Heart right ventricle (tissue), 16 donors: Measurements from ENCODE around the gene NAGPA. TPM values are rescaled to one million over a fixed set of nuclear protein-coding genes. Genes with fewer than 3 reads are reported as not detected.

ENCODE experiments used
- ATAC-seq, 8 donors: fragments of 200-7000 bp; cut with Tn5 transposase; one replicate each; pipeline ENCODE4 v1.9.1; 2020; ENCODE audit warnings: mild to moderate bottlenecking in 8 of 8, moderate library complexity in 8 of 8, moderate number of reproducible peaks in 1 of 8
- DNase-seq, 2 donors: peaks; one replicate each; pipeline ENCODE4 v3.0.0-alpha.2; 2020
- H3K27ac ChIP-seq, 10 donors: fragments of 200-600 bp; sonication (generic) in 2 of 10; one replicate each; pipeline versions ENCODE4 v1.5.0 to v1.8.0; 2020 to 2022; ENCODE audit warnings: mild to moderate bottlenecking in 3 of 10
- H3K27me3 ChIP-seq, 7 donors: fragments of 200-600 bp; one replicate each; pipeline ENCODE4 v1.8.0; 2021 to 2022; ENCODE audit warnings: mild to moderate bottlenecking in 2 of 7
- H3K36me3 ChIP-seq, 9 donors: fragments of 200-600 bp; sonication (generic) in 1 of 9; one replicate each; pipeline versions ENCODE4 v1.5.0 to v1.8.0; 2020 to 2022; ENCODE audit warnings: mild to moderate bottlenecking in 2 of 9
- H3K4me1 ChIP-seq, 9 donors: fragments of 200-600 bp; sonication (generic) in 1 of 9; one replicate each; pipeline versions ENCODE4 v1.5.0 to v1.8.0; 2020 to 2022; ENCODE audit warnings: mild to moderate bottlenecking in 4 of 9
- H3K4me3 ChIP-seq, 10 donors: fragments of 200-600 bp; sonication (generic) in 2 of 10; one replicate each; pipeline versions ENCODE4 v1.5.0 to v1.8.0; 2020 to 2022; ENCODE audit warnings: mild to moderate bottlenecking in 7 of 10, moderate library complexity in 2 of 10
- H3K9me3 ChIP-seq, 11 donors: fragments of 200-600 bp in 10 of 11; sonication (generic) in 2 of 11; one replicate each; pipeline versions ENCODE4 v1.5.0 to v1.8.0; 2013 to 2022; ENCODE audit warnings: mild to moderate bottlenecking in 2 of 11, control low read depth in 1 of 11, moderate library complexity in 1 of 11
- CTCF ChIP-seq, 9 donors: fragments of 200-600 bp; sonication (generic) in 2 of 9; IDR thresholded peaks; one replicate each; pipeline versions ENCODE4 v1.5.0 to v1.8.0; 2021 to 2022; ENCODE audit warnings: antibody characterized with exemption in 9 of 9, mild to moderate bottlenecking in 5 of 9, moderate library complexity in 1 of 9
- WGBS, 2 donors: extraction: QIAGEN DNeasy Blood & Tissue Kit; methylation state at CpG; one replicate each; pipeline ENCODE4 v1.1.7; 2013; ENCODE audit warnings: inconsistent platforms in 1 of 2; 5-methylcytosine and 5-hydroxymethylcytosine counted together
- intact Hi-C, 10 donors: fragments of 100-400 bp; cut with DNase I; formaldehyde crosslinking; loops; one replicate each; pipeline versions ENCODE4 v1.11.1 to v1.14.2; 2022
- polyA plus RNA-seq, 2 donors: library from polyadenylated mRNA; stranded (reverse); fragments of 200-250 nt; gene quantifications; one replicate each; pipeline ENCODE4 v1.2.3, GENCODE V29; 2013
- total RNA-seq, 10 donors: library from RNA; stranded (reverse); fragmentation: NEBNext Ultra II Directional in 3 of 10; extraction: Animal tissue kit (Norgen Biotek cat#: 25700) in 3 of 10; gene quantifications; one replicate each; pipeline versions ENCODE4 v1.2.1 to v1.2.4, GENCODE V29; 2021 to 2023
- donor health status: Arrhythmogenic right ventricular cardiomyopathy.
- donor health status: ischemic (EF 13 %, LVEDD 7.1; RV severe dilation, severe dysfunction).
- donor health status: healthy with polysubstance abuse.
- donor health status: DM: no; HTN: yes; CAD: no.
- donor health status: DM: no; HTN: no; CAD: no.
- donor health status: ischemic (EF 25% LVEDD 6.9; RV normal size, moderate dysfunction).
- donor health status: ischemic (EF 25% LVEDD 5.7; RV mildly dilated, moderate dysfunction).
- donor health status: healthy.
- donor health status: DM: yes; HTN: yes; CAD: no.
- donor health status: Ischemic cardiomyopathy.
- donor health status: ischemic (EF 35%, LVEDD 5.7; RV mildly dilated, moderate dysfunction).
- donor health status: nonischemic (EF 11% LVEDD 7.7; RV severe dilation, severe dysfunction).
- donor health status: DM: yes; HTN: yes; CAD: no.
- donor health status: PGD.
- donor health status: ischemic (EF 29% LVEDD 5.4; RV normal size, mild dysfunction).
- donor health status: nonischemic (EF 23%, LVEDD 6.1; RV moderate dilation, normal function).

Gene NAGPA
- total and polyA plus RNA-seq, 12 donors, result 4.7 to 11.0 (median 6.7) TPM

DNA sequence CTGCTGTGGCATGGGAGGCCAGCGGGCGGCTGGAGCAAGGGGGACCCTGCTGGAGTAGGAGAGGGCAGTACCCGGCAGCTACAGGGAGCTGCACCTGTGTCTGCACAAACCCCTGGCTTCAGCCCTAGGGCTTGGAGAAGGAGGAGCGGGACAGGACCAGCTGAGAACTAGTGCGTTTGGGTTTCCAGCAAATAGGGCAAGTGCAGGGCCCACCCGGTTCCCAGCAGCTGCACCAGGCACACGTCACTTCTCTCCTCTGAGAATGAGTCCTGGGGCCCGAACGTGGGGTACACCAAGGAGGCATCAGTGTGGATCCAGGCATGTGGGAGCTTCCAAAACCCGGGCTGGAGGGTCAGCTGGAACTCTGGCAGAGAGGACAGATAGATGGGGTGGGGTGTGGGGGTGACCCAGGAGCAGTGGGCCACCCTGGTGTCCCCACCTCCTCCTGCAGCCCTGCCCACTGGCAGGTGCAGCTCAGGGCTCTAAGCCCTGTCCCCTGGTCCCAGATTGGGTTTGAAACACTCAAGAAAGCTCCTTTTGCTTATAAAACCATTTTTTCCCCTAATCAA is 26.4 kb upstream of the NAGPA start:
- H3K4me3 ChIP-seq, result no peak overlapping the region
- TF ChIP-seq CTCF (IDR thresholded peaks at IDR 0.05), result no peak
- ATAC-seq (no peak), DNase-seq (no peak)
- no peak overlapping the region for H3K27ac ChIP-seq
- H3K27me3 ChIP-seq, result no peaks in the 10 kb centered on the region
- H3K4me1 ChIP-seq, result peaks cover 0 to 10% (median 0%) of the 10 kb centered on the region in 9 donors
- H3K9me3 ChIP-seq, result no peaks in the 10 kb centered on the region
- H3K36me3 ChIP-seq, result no peaks in the 10 kb centered on the region
- WGBS, 2 donors, result 77 to 80% methylated on average over 10 of the region's 10 CpGs
- intact Hi-C loops, result no loop called here

DNA sequence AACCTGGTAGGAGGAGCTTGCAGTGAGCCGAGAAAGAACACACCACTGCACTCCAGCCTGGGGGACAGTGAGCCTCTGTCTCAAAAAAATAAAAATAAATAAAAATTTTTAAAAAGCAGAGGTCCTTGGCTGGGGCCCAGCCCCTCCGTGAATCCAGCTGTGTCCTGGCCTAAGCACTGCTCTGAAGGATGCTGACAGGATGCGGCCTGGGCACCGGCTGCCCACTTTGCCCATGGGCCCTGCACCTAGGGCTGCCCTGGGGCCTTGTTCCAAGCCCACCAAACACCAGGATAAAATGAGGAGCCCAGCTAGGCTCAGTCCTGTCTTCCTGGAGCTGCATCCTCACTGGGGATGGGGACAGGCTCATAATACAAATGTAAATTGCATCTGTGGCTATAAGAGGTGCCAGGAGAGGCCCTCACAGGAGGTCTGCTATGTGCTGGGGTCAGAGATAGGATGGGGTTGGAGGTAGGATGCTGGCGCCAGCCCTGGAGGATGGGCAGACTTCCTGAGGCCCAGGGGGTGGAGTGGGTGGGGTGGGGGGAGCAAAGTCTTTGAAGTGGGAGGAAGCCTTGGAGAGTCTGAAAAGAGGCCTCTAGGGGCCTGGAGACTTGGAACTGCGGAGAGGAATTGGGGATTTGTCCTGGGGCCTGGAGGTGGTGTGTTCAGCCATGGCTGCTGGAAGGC is 25.8 kb upstream of the NAGPA start:
- H3K27me3 ChIP-seq, result no peaks in the 10 kb centered on the region
- H3K36me3 ChIP-seq, result no peaks in the 10 kb centered on the region
- ATAC-seq, result no peak
- H3K4me3 ChIP-seq, result no peak overlapping the region
- no peak for TF ChIP-seq CTCF (IDR thresholded peaks at IDR 0.05)
- DNase-seq, result no peak
- peak overlapping the region in 2 of 10 donors; percentile 50 to 60 for H3K27ac ChIP-seq
- H3K9me3 ChIP-seq, result no peaks in the 10 kb centered on the region
- 72 to 74% methylated on average over 6 of the region's 6 CpGs for WGBS, 2 donors
- intact Hi-C loops, result no loop called here
- H3K4me1 ChIP-seq, result peaks cover 0 to 10% (median 0%) of the 10 kb centered on the region in 9 donors

DNA sequence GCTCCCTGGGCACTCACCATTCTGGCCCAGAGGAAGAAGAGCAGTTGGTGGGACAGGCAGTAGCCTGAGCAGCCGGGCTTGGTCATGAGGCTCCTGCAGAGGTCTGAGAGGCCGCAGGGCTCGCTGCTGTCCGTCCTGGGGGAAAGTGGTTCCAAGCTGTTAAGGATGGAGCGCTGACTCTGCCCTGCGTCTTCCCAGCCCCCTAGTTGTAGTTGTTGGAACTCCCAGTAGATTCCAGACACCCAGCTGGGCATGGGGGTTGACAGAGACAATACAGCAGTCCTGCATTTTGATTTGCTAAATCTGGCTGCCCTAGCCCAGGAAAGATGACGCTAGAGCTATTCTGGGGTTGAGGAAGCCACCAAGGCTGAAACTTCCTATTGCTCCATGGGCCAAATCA is 24.7 kb upstream of the NAGPA start:
- Histone ChIP-seq H3K4me3 (no peak overlapping the region), H3K27ac (peak overlapping the region in 2 of 10 donors; percentile 50 to 60), H3K27me3 (no peaks in the 10 kb centered on the region), H3K4me1 (peaks cover 0 to 10% (median 0%) of the 10 kb centered on the region in 9 donors), H3K36me3 (no peaks in the 10 kb centered on the region), H3K9me3 (no peaks in the 10 kb centered on the region)
- peak in 5 of 9 donors; percentile 10 to 45 (median 24) for TF ChIP-seq CTCF (IDR thresholded peaks at IDR 0.05)
- ATAC-seq (peak; percentile 39 to 85 (median 64)), DNase-seq (peak in 1 of 2 donors; percentile 59)
- intact Hi-C loops, result no loop called here
- WGBS, 2 donors, result 34 to 36% methylated on average over 7 of the region's 7 CpGs

DNA sequence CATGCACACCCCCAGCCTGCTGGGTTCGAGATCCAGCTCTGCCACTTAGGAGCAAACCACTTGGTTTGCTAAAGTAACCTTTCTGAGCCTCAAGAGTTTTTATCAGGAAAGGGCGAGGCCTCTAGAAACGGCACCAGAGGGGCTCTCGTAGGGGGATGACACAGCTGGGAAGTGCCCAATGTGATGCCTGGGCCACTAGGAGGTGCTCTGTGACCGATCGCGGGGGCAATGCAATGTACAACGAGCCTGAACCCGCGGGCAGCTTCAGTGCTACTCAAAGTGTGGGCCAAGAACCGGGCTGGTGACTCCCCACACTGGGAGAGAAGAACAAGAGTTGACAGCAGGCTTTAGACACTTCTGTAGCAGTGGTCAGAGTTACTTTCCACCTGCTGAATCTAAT is 22.6 kb upstream of the NAGPA start:
- intact Hi-C loops, result no loop called here
- DNase-seq (no peak), ATAC-seq (no peak)
- TF ChIP-seq CTCF (IDR thresholded peaks at IDR 0.05), result peak in 6 of 9 donors; percentile 8 to 47 (median 28)
- H3K27ac ChIP-seq, result no peak overlapping the region
- no peak overlapping the region for H3K4me3 ChIP-seq
- H3K36me3 ChIP-seq, result no peaks in the 10 kb centered on the region
- no peaks in the 10 kb centered on the region for H3K27me3 ChIP-seq
- peaks cover 0 to 10% (median 0%) of the 10 kb centered on the region in 9 donors for H3K4me1 ChIP-seq
- 18 to 21% methylated on average over 11 of the region's 11 CpGs for WGBS, 2 donors
- H3K9me3 ChIP-seq, result peaks cover 0 to 5% (median 0%) of the 10 kb centered on the region in 11 donors
